Measurements from ENCODE around the gene ARHGDIA. TPM values are rescaled to one million over a fixed set of nuclear protein-coding genes. Genes with fewer than 3 reads are reported as not detected.

Gene ARHGDIA
- total and polyA plus RNA-seq, 2 of the 8 experiments (the other 6 are each of a cell fraction or from before 2014, with no cell fraction given), result 62.4 to 217 TPM

DNA sequence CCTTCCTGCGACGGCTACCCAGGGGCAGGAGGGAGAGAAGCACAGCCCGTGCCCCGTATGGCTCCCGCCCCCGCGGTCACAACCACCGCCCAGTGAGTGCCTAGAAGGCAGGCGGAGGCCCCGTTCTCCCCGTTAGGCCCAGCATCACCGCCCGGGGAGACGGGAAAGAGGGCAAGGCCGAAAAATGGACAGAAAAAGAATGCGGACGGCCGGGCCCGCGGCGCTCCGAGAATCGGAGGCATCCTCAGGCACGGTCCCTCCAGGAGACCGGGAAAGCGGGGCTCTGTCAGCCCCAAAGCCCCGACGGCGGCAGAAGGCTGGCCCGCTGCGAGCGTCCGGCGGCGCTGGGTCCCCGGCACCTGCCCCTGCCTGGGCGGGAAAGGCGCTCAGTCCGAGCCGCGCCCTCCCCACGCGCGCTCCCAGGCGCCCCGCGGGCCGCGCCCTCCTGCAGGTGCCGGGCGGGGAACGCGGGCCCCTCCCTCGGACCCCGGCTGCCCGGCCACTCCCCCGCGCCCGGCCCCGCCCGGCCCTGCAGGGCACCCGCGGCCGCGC lies 38.5 kb downstream of the ARHGDIA start:
- no peak overlapping the region; the same call in 1 of the 2 replicates for H2BK5ac ChIP-seq (ENCODE audit: low read depth, low read length)
- H3K4me3 ChIP-seq (ENCODE audit: extremely low read depth in 1 of 4, insufficient read depth in 2 of 4, low read depth in 3 of 4, low read length in 4 of 4), result peak overlapping the region; percentile 67 to 97 (median 78)
- H2BK15ac ChIP-seq (ENCODE audit: low read length), result no peak overlapping the region
- peak overlapping the region; percentile 77 for H3K56ac ChIP-seq (replicated peaks; ENCODE audit: insufficient read length, low read depth, low read length)
- peak in 1 of 2 experiments; percentile 71 for DNase-seq (ENCODE audit: low read depth in 1 of 2, low spot score in 2 of 2)
- peak overlapping the region; percentile 51 to 78 (median 70); a peak in 6 of 7 replicates for H3K9ac ChIP-seq (replicated peaks in 1 of 4; ENCODE audit: extremely low read depth in 1 of 4, low read depth in 3 of 4, low read length in 3 of 4)
- H2BK120ac ChIP-seq (replicated peaks; ENCODE audit: low read depth, low read length), result no peak overlapping the region
- H2BK12ac ChIP-seq (ENCODE audit: low read depth, low read length), result no peak overlapping the region
- H2AK5ac ChIP-seq (ENCODE audit: low read depth, low read length), result no peak overlapping the region; the same call in 1 of the 2 replicates
- FAIRE-seq, result no peak
- no peak overlapping the region; the same call in 1 of the 2 replicates for H3K18ac ChIP-seq (ENCODE audit: extremely low read depth, low read length)
- H4K91ac ChIP-seq (replicated peaks; ENCODE audit: insufficient read length, low read length), result no peak overlapping the region
- H3K4ac ChIP-seq (replicated peaks; ENCODE audit: insufficient read length, low read depth, low read length), result no peak overlapping the region
- H3K14ac ChIP-seq (ENCODE audit: insufficient read length), result no peak overlapping the region
- H3K27me3 ChIP-seq (replicated peaks in 1 of 4; ENCODE audit: control insufficient read depth in 3 of 4, extremely low read depth in 1 of 4, insufficient read depth in 3 of 4, low read length in 3 of 4), result 0 out of 7 replicates have a peak, but pooled peaks cover 0 to 2% (median 0%) of the 10 kb centered on the region in 4 experiments
- H3K79me1 ChIP-seq (ENCODE audit: low read depth, low read length), result peaks cover 13% of the 10 kb centered on the region
- peak overlapping the region; percentile 73 to 95 for H3K4me2 ChIP-seq (ENCODE audit: insufficient read depth in 1 of 2, low read depth in 2 of 2, low read length in 2 of 2)
- H3K23me2 ChIP-seq (ENCODE audit: low read depth, low read length), result peaks cover 8% of the 10 kb centered on the region
- ChIA-PET POLR2A (ENCODE audit: partially characterized antibody) (interaction anchor here (0.8 to 5.0 kb wide), 21 partner anchors 8 to 167 kb away, joined by 3 to 37 read pairs (median 5); partner anchors contain the start of genes ARHGDIA, CCDC137, MRPL12 and OXLD1), CTCF (ENCODE audit: partially characterized antibody) (interaction anchor here (1.7 to 2.5 kb wide), 2 partner anchors 11 to 100 kb away, joined by 5 to 9 read pairs; no protein-coding TSS in a partner anchor)
- H2AFZ ChIP-seq (ENCODE audit: low read length), result no peak overlapping the region; the same call in 1 of the 2 replicates
- H4K20me1 ChIP-seq (replicated peaks in 1 of 2; ENCODE audit: control insufficient read depth in 1 of 2, insufficient read depth in 2 of 2, low read length in 2 of 2), result peaks cover 0 to 16% of the 10 kb centered on the region in 2 experiments
- no peaks in the 10 kb centered on the region for H3K9me3 ChIP-seq (ENCODE audit: insufficient read depth in 2 of 2, low read depth in 1 of 2, low read length in 1 of 2)
- WGBS, 2 experiments (ENCODE audit: extremely low coverage in 1 of 2, insufficient coverage in 1 of 2, insufficient read length in 1 of 2, insufficient replicate concordance in 2 of 2, low coverage in 1 of 2, low lambda C conversion rate in 2 of 2, missing lambda C conversion rate in 1 of 2), result 2% methylated on average over 28 of the region's 65 CpGs; no CpG with 5 or more reads in 1 of the 2 experiments
- TF ChIP-seq BRCA1 (IDR thresholded peaks at IDR 0.05; ENCODE audit: low read depth, low read length) (no peak), POLR2A (IDR thresholded peaks at IDR 0.05; ENCODE audit: control extremely low read depth in 1 of 2, low read depth in 2 of 2, low read length in 2 of 2) (no peak), SIRT6 (IDR thresholded peaks at IDR 0.05; ENCODE audit: low read length) (no peak), SUZ12 (IDR thresholded peaks at IDR 0.05; ENCODE audit: low read length) (no peak), KDM4A (IDR thresholded peaks at IDR 0.05; ENCODE audit: low read depth, low read length, severe bottlenecking) (peak; percentile 64)
- H3K36me3 ChIP-seq (ENCODE audit: control insufficient read depth in 2 of 4, insufficient read depth in 4 of 4, low read length in 3 of 4), result no peaks in the 10 kb centered on the region; a peak in 1 of 8 replicates
- H3K27ac ChIP-seq (ENCODE audit: low read depth, low read length), result no peak overlapping the region; the same call in 1 of the 2 replicates
- H3K79me2 ChIP-seq (ENCODE audit: control insufficient read depth in 1 of 2, insufficient read depth in 2 of 2, low read length in 2 of 2), result peaks cover 0 to 15% of the 10 kb centered on the region in 2 experiments; a peak in 1 of 4 replicates
- no peak overlapping the region for H2BK20ac ChIP-seq (ENCODE audit: low read length)
- no peak overlapping the region for H4K5ac ChIP-seq (ENCODE audit: insufficient read length, low read depth, low read length)
- H4K8ac ChIP-seq (ENCODE audit: extremely low read depth, insufficient read depth, low read length), result no peak overlapping the region; the same call in 1 of the 2 replicates
- H3K23ac ChIP-seq (ENCODE audit: insufficient read length), result no peak overlapping the region
- H3K4me1 ChIP-seq (replicated peaks in 1 of 4; ENCODE audit: control insufficient read depth in 3 of 4, insufficient read depth in 4 of 4, low read length in 3 of 4), result peaks cover 0 to 15% (median 8%) of the 10 kb centered on the region in 4 experiments; a peak in 4 of 7 replicates
